RWPE2 (cell line): Measurements from ENCODE around the gene SLC17A3.

Source experiments
- ATAC-seq: fragments of 200-7000 bp; cut with Tn5 transposase; 3 replicates; pipeline ENCODE4 v1.9.1; 2021; ENCODE audit warnings: low read depth
- DNase-seq: peaks from one replicate; pipeline ENCODE4 v3.0.0-alpha.2; 2020; ENCODE audit warnings: low spot score
- H3K27ac ChIP-seq: fragments of 450-650 bp; 2 replicates; pipeline ENCODE4 v1.5.1; 2017; ENCODE audit warnings: mild to moderate bottlenecking; ENCODE audit not compliant: poor library complexity, severe bottlenecking
- H3K27me3 ChIP-seq: fragments of 250-450 bp; sonication (Bioruptor Pico); 2 replicates; pipeline ENCODE4 v1.5.1; 2021; ENCODE audit warnings: mild to moderate bottlenecking, moderate library complexity; ENCODE audit not compliant: insufficient read depth, poor library complexity, severe bottlenecking
- H3K36me3 ChIP-seq: fragments of 250-450 bp; sonication (Bioruptor Pico); 2 replicates; pipeline ENCODE4 v1.5.1; 2020; ENCODE audit warnings: low read depth, mild to moderate bottlenecking, moderate library complexity
- H3K4me1 ChIP-seq: fragments of 250-450 bp; sonication (Bioruptor Pico); 2 replicates; pipeline ENCODE4 v1.5.1; 2021; ENCODE audit warnings: mild to moderate bottlenecking, moderate library complexity; ENCODE audit not compliant: insufficient read depth, poor library complexity, severe bottlenecking
- H3K4me3 ChIP-seq: fragments of 250-450 bp; sonication (Bioruptor Pico); 2 replicates; pipeline ENCODE4 v1.5.1; 2021; ENCODE audit warnings: mild to moderate bottlenecking, moderate library complexity; ENCODE audit not compliant: severe bottlenecking
- H3K9me3 ChIP-seq: fragments of 250-450 bp; sonication (Bioruptor Pico); 2 replicates; pipeline ENCODE4 v1.5.1; 2021; ENCODE audit warnings: mild to moderate bottlenecking, moderate library complexity; ENCODE audit not compliant: severe bottlenecking
- TF ChIP-seq, protein P1 (sequence below): fragments of 450-650 bp; IDR thresholded peaks from one replicate; pipeline ENCODE4 v1.5.1; 2017; ENCODE audit warnings: mild to moderate bottlenecking, moderate library complexity; ENCODE audit not compliant: poor library complexity, severe bottlenecking

Gene SLC17A3

DNA sequence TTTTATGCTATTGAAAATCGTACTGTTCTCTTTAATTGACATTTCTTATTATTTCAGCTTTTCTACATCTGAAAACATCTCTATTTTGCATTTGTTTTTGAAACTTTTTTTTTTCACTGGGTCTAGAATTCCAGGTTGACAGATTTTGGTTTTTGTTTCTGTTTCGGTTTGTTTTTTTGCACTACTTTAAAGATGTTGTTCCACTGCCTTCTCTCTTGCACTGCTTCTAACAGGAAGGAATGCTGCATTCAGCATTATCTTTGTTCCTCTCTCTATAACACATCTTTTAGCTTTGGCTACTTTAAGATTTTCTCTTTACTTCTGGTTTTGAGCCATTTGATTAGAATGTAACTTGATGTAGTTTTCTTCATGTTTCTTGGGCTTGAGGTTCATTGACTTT is 22.1 kb downstream of the SLC17A3 start:
- Histone ChIP-seq H3K27me3 (peaks cover 8% of the 10 kb centered on the region), H3K36me3 (no peaks in the 10 kb centered on the region), H3K4me3 (no peak overlapping the region), H3K9me3 (no peaks in the 10 kb centered on the region), H3K27ac (no peak overlapping the region), H3K4me1 (no peaks in the 10 kb centered on the region)
- TF ChIP-seq, protein P1, sequence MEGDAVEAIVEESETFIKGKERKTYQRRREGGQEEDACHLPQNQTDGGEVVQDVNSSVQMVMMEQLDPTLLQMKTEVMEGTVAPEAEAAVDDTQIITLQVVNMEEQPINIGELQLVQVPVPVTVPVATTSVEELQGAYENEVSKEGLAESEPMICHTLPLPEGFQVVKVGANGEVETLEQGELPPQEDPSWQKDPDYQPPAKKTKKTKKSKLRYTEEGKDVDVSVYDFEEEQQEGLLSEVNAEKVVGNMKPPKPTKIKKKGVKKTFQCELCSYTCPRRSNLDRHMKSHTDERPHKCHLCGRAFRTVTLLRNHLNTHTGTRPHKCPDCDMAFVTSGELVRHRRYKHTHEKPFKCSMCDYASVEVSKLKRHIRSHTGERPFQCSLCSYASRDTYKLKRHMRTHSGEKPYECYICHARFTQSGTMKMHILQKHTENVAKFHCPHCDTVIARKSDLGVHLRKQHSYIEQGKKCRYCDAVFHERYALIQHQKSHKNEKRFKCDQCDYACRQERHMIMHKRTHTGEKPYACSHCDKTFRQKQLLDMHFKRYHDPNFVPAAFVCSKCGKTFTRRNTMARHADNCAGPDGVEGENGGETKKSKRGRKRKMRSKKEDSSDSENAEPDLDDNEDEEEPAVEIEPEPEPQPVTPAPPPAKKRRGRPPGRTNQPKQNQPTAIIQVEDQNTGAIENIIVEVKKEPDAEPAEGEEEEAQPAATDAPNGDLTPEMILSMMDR, result no peak
- no peak for ATAC-seq
- DNase-seq, result no peak

DNA sequence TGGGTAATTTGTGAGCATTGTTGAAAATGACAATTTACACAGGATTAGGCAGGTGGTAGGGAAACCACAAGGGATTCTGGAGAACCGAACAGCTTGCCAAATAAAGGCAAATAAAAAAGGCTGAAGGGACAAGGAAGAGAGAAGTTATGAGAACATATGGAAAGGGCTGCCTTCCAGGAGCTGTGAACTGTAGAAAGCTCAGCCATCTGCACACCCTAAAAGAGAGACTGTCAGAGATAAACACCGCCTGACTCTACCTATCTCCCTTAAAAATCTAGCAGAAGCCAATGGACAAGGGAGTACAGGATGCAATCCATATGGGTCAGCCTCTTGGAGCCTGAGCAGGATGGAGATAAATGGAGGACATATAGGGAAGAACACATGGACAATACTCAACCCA is 29.5 kb downstream of the SLC17A3 start:
- Histone ChIP-seq H3K36me3 (no peaks in the 10 kb centered on the region), H3K27me3 (no peaks in the 10 kb centered on the region), H3K9me3 (no peaks in the 10 kb centered on the region), H3K4me3 (no peak overlapping the region), H3K4me1 (no peaks in the 10 kb centered on the region), H3K27ac (no peak overlapping the region)
- no peak for ATAC-seq
- DNase-seq, result no peak
- TF ChIP-seq, protein P1, result no peak

DNA sequence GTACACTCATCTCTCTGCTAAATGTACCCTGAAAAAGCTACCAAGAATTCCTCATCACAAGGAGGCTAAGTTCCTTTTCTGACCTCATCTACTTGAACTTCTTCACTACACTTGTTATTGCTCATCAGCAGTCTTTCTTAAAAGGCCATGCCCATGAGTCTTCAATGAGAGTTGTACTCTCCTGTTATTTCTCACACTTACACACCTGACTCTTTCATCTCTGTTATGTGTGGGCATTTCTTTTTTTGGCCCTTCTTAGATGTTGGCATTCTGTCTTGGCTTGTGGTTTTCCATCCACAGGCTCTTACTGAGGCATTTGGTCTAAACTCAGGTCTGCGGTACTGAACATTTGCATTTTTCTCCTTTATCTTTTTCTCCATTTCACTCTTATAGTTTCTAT is 31.5 kb downstream of the SLC17A3 start:
- H3K36me3 ChIP-seq, result no peaks in the 10 kb centered on the region
- no peaks in the 10 kb centered on the region for H3K27me3 ChIP-seq
- H3K9me3 ChIP-seq, result no peaks in the 10 kb centered on the region
- DNase-seq (no peak), ATAC-seq (no peak)
- TF ChIP-seq, protein P1, result no peak
- H3K4me3 ChIP-seq, result no peak overlapping the region
- H3K4me1 ChIP-seq, result no peaks in the 10 kb centered on the region
- H3K27ac ChIP-seq, result no peak overlapping the region

DNA sequence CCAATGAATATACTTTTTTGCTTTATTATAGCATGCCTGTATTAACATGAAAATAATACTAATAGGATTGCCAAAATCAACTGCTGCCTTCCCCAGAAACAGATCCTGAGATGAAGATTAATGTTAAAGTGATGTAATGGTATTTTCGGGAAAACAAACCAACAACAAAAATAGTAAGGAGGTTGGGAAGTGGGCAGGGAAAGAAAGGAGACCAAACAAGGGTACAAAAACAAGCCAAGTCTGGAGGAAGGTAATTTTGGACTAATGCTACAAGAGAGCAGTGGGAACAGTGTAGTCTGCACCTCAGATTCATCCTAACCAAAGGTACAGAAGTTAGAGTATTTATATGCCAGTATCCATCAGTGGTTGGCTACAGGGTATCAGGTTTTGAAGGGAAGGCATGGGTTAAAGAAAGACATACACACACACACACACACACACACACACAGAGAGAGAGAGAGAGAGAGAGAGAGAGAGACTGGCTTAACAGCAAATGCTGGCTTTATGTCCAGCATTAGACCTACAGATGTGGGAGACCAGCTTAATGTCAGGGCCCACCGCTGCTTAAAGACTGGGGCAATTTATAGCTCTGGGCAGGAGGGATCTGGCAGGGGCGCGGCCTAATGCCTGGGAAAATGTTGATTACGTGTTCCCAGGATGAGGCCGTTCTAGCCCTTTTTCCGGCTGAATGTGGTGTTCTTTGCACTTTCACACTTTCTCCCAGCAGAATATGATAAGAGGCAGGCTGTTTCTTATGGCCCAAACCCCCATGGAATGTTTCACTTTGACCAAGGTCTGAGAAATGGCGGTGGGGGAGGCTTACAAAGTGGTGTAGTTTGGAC is 38.4 kb downstream of the SLC17A3 start:
- Histone ChIP-seq H3K9me3 (no peaks in the 10 kb centered on the region), H3K27ac (no peak overlapping the region), H3K4me3 (no peak overlapping the region), H3K36me3 (no peaks in the 10 kb centered on the region), H3K4me1 (no peaks in the 10 kb centered on the region), H3K27me3 (peaks cover 18% of the 10 kb centered on the region)
- no peak for ATAC-seq
- TF ChIP-seq, protein P1, result no peak
- DNase-seq, result no peak

DNA sequence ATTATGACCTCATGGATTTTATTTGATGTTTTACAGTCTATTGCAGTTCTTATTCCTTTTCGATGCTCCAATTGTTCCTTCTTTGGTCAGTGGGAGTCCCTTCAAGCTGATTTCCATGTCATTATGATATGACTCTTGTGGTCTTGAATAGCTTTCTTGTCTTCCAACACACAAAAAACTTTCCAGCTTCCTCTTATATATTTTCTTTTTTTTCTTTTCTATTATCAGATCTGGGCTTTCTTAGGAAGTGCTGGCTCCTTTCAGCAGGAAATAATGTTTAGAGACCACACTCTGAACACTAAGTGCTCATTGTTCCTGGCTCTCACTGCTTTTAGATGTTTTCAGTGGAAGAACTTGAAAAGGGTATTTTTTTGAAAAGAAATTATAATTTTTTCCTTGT is 39.1 kb downstream of the SLC17A3 start:
- Histone ChIP-seq H3K36me3 (no peaks in the 10 kb centered on the region), H3K27me3 (peaks cover 18% of the 10 kb centered on the region), H3K9me3 (no peaks in the 10 kb centered on the region), H3K4me3 (no peak overlapping the region), H3K27ac (no peak overlapping the region), H3K4me1 (no peaks in the 10 kb centered on the region)
- TF ChIP-seq, protein P1, result no peak
- no peak for DNase-seq
- no peak for ATAC-seq
